22Rv1 (cell line): ENCODE results near the gene MYRIP.

Experiments
- CTCF ChIP-seq: fragments of 450-650 bp; IDR thresholded peaks from 2 replicates; pipeline ENCODE4 v1.5.1; 2017; ENCODE audit warnings: mild to moderate bottlenecking
- ZFX ChIP-seq: fragments of 450-650 bp; IDR thresholded peaks from 2 replicates; pipeline ENCODE4 v1.6.1; 2017; ENCODE audit warnings: antibody characterized with exemption, borderline replicate concordance

- TF ChIP-seq CTCF: no peak
- no peak for TF ChIP-seq ZFX
These were observed 307.2 kb downstream of the MYRIP start for GRCh38 chr3:40116478-40117177.
